HEK293 (cell line): Measurements from ENCODE around the gene OVOL1.

Experiments used
- CTCF ChIA-PET: fragments of 350-600 bp; formaldehyde crosslinking; extraction: SDS; loops from one replicate; lab custom pipeline; 2021; ENCODE audit warnings: antibody characterized with exemption; lab: Yijun Ruan, JAX
- POLR2A ChIA-PET: fragments of 300-600 bp; formaldehyde crosslinking; extraction: SDS; loops from one replicate; lab custom pipeline; 2020; ENCODE audit warnings: antibody characterized with exemption, inconsistent platforms; lab: Yijun Ruan, JAX
- H3K27ac ChIP-seq: fragments of 200-500 bp; sonication (Bioruptor generic); 2 replicates; pipeline ENCODE4 v1.5.1; 2014; ENCODE audit warnings: low read depth, low read length, control low read depth, inconsistent platforms; ENCODE audit errors: extremely low read depth
- H3K36me3 ChIP-seq, 2 experiments: fragments of 200-500 bp in 1 of 2; sonication (Bioruptor generic) in 1 of 2; 1 replicate in 1 of 2; 2 replicates in 1 of 2; pipeline ENCODE4 v1.5.1; 2014 to 2017; ENCODE audit warnings: inconsistent platforms in 2 of 2, low read length in 2 of 2; ENCODE audit not compliant: control insufficient read depth in 2 of 2, insufficient read depth in 1 of 2
- H3K4me1 ChIP-seq: fragments of 200-500 bp; sonication (Bioruptor generic); 2 replicates; pipeline ENCODE4 v1.5.1; 2014; ENCODE audit warnings: mild to moderate bottlenecking, low read length, inconsistent platforms; ENCODE audit not compliant: control insufficient read depth, insufficient read depth
- H3K4me3 ChIP-seq: 2 replicates; pipeline ENCODE4 v1.5.1; 2011; ENCODE audit warnings: low read depth, mild to moderate bottlenecking, control low read depth, low read length, moderate library complexity
- H3K9me3 ChIP-seq: fragments of 200-500 bp; sonication (Bioruptor generic); 2 replicates; pipeline ENCODE4 v1.5.1; 2014; ENCODE audit warnings: low read depth, low read length, inconsistent platforms; ENCODE audit not compliant: control insufficient read depth, insufficient read depth
- BCL6B ChIP-seq: fragments of 450-650 bp; formaldehyde crosslinking; IDR thresholded peaks from 2 replicates; pipeline ENCODE4 v1.5.1; 2017; ENCODE audit warnings: missing biosample characterization, missing genetic modification characterization
- KLF16 ChIP-seq: fragments of 450-650 bp; formaldehyde crosslinking; IDR thresholded peaks from 2 replicates; pipeline ENCODE4 v1.5.1; 2017; ENCODE audit warnings: missing biosample characterization, missing genetic modification characterization
- OSR2 ChIP-seq: fragments of 450-650 bp; formaldehyde crosslinking; IDR thresholded peaks from 2 replicates; pipeline ENCODE4 v1.5.1; 2016; ENCODE audit warnings: missing biosample characterization, missing genetic modification characterization
- PBX3 ChIP-seq: sonication (generic); formaldehyde crosslinking; IDR thresholded peaks from 2 replicates; pipeline ENCODE4 v1.8.1; 2022; ENCODE audit warnings: mild to moderate bottlenecking, moderate library complexity, missing genetic modification reagents
- ZBTB17 ChIP-seq: fragments of 450-650 bp; formaldehyde crosslinking; IDR thresholded peaks from 2 replicates; pipeline ENCODE4 v1.5.1; 2016; ENCODE audit warnings: missing biosample characterization, missing genetic modification characterization
- ZIC2 ChIP-seq: fragments of 450-650 bp; formaldehyde crosslinking; IDR thresholded peaks from 2 replicates; pipeline ENCODE4 v1.5.1; 2016; ENCODE audit warnings: missing biosample characterization, missing genetic modification characterization
- ZNF10 ChIP-seq: fragments of 450-650 bp; formaldehyde crosslinking; IDR thresholded peaks from 2 replicates; pipeline ENCODE4 v1.5.1; 2017; ENCODE audit warnings: missing biosample characterization, missing genetic modification characterization
- ZNF155 ChIP-seq: fragments of 450-650 bp; formaldehyde crosslinking; IDR thresholded peaks from 2 replicates; pipeline ENCODE4 v1.5.1; 2016; ENCODE audit warnings: missing biosample characterization, missing genetic modification characterization
- ZNF16 ChIP-seq: fragments of 450-650 bp; formaldehyde crosslinking; IDR thresholded peaks from 2 replicates; pipeline ENCODE4 v1.5.1; 2016; ENCODE audit warnings: low read depth, missing biosample characterization, missing genetic modification characterization
- ZNF23 ChIP-seq: fragments of 450-650 bp; formaldehyde crosslinking; IDR thresholded peaks from 2 replicates; pipeline ENCODE4 v1.5.1; 2016; ENCODE audit warnings: missing biosample characterization, missing genetic modification characterization, borderline replicate concordance
- ZNF266 ChIP-seq: fragments of 450-650 bp; formaldehyde crosslinking; IDR thresholded peaks from 2 replicates; pipeline ENCODE4 v1.5.1; 2016; ENCODE audit warnings: missing biosample characterization, missing genetic modification characterization, low read depth
- ZNF354C ChIP-seq: fragments of 450-650 bp; formaldehyde crosslinking; IDR thresholded peaks from 2 replicates; pipeline ENCODE4 v1.5.1; 2016; ENCODE audit warnings: missing biosample characterization, missing genetic modification characterization, low read depth, borderline replicate concordance
- ZNF366 ChIP-seq: fragments of 450-650 bp; formaldehyde crosslinking; conservative IDR thresholded peaks from 2 replicates; pipeline ENCODE4 v1.5.1; 2016; ENCODE audit warnings: missing biosample characterization, missing genetic modification characterization
- ZNF37A ChIP-seq: fragments of 450-650 bp; IDR thresholded peaks from 2 replicates; pipeline ENCODE4 v1.5.1; 2018; ENCODE audit warnings: missing biosample characterization, missing genetic modification characterization
- ZNF473 ChIP-seq: fragments of 450-650 bp; formaldehyde crosslinking; IDR thresholded peaks from 2 replicates; pipeline ENCODE4 v1.5.1; 2017; ENCODE audit warnings: missing biosample characterization, missing genetic modification characterization
- ZNF624 ChIP-seq: fragments of 450-650 bp; formaldehyde crosslinking; IDR thresholded peaks from 2 replicates; pipeline ENCODE4 v1.5.1; 2017; ENCODE audit warnings: missing biosample characterization, missing genetic modification characterization
- ZNF670 ChIP-seq: fragments of 450-650 bp; formaldehyde crosslinking; IDR thresholded peaks from 2 replicates; pipeline ENCODE4 v1.5.1; 2016; ENCODE audit warnings: missing biosample characterization, missing genetic modification characterization, low read depth
- ZNF776 ChIP-seq: fragments of 450-650 bp; formaldehyde crosslinking; IDR thresholded peaks from 2 replicates; pipeline ENCODE4 v1.5.0; 2017; ENCODE audit warnings: missing biosample characterization, missing genetic modification characterization, borderline replicate concordance
- ZSCAN23 ChIP-seq: fragments of 450-650 bp; formaldehyde crosslinking; IDR thresholded peaks from 2 replicates; pipeline ENCODE4 v1.5.1; 2016; ENCODE audit warnings: missing biosample characterization, missing genetic modification characterization
- TF ChIP-seq, protein P1 (sequence below): fragments of 450-650 bp; formaldehyde crosslinking; IDR thresholded peaks from 2 replicates; pipeline ENCODE4 v1.5.1; 2017; ENCODE audit warnings: missing biosample characterization, missing genetic modification characterization
- TF ChIP-seq, protein P2 (sequence below): fragments of 450-650 bp; formaldehyde crosslinking; IDR thresholded peaks from 2 replicates; pipeline ENCODE4 v1.5.1; 2016; ENCODE audit warnings: missing biosample characterization, missing genetic modification characterization
- TF ChIP-seq, protein P3 (sequence below): fragments of 450-650 bp; formaldehyde crosslinking; IDR thresholded peaks from 2 replicates; pipeline ENCODE4 v1.5.1; 2016; ENCODE audit warnings: missing biosample characterization, missing genetic modification characterization

OVOL1 gene

DNA sequence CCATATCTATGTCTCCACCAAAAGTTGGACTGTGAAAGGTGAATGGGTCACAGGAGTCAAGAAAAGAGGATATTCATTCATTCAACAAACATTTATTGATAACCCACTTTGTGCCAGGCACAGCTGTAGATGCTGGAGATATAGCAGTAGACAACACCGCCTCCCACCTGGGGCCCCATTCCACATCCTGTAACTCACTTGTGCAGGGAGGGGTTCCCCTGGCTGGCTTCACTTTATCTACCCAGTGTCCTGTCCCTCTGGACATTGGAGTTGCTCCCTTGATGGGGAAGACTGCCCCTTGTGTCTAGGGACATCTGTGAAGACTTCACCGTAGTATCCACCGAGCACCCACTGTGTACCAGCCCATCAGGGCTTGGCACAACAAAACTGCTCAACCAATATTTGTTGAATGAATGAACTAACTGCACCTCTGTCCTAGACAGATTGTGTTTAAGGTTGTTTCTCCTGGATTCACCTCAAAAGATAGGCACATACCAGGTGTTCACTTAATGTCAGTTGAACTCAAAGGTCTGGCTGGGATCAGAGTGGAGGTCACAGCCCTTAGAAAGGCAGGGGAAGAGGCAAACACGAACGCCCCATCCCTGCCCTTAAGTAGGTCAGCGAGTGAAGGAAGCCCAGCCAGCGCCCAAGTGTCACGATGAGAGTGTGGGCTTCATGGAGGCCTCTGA lies 1.4 kb upstream of the OVOL1 start:
- TF ChIP-seq, protein P1, sequence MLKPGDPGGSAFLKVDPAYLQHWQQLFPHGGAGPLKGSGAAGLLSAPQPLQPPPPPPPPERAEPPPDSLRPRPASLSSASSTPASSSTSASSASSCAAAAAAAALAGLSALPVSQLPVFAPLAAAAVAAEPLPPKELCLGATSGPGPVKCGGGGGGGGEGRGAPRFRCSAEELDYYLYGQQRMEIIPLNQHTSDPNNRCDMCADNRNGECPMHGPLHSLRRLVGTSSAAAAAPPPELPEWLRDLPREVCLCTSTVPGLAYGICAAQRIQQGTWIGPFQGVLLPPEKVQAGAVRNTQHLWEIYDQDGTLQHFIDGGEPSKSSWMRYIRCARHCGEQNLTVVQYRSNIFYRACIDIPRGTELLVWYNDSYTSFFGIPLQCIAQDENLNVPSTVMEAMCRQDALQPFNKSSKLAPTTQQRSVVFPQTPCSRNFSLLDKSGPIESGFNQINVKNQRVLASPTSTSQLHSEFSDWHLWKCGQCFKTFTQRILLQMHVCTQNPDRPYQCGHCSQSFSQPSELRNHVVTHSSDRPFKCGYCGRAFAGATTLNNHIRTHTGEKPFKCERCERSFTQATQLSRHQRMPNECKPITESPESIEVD (tag by site-specific recombination), result no peak
- TF ChIP-seq ZNF10 (tag by site-specific recombination) (no peak), ZNF473 (no peak), KLF16 (no peak), BCL6B (no peak)
- no peaks in the 10 kb centered on the region for H3K36me3 ChIP-seq
- H3K9me3 ChIP-seq, result no peaks in the 10 kb centered on the region
- H3K4me3 ChIP-seq, result no peak overlapping the region
- ChIA-PET POLR2A (interaction anchor here (1.6 kb wide), 1 partner anchor 65 kb away, joined by 5 read pairs; the partner anchor contains the start of gene RNASEH2C), CTCF (interaction anchor here (0.6 to 1.0 kb wide), 3 partner anchors 32 to 286 kb away, joined by 3 to 4 read pairs (median 4); no protein-coding TSS in a partner anchor)
- H3K27ac ChIP-seq, result no peak overlapping the region
- H3K4me1 ChIP-seq, result no peaks in the 10 kb centered on the region

DNA sequence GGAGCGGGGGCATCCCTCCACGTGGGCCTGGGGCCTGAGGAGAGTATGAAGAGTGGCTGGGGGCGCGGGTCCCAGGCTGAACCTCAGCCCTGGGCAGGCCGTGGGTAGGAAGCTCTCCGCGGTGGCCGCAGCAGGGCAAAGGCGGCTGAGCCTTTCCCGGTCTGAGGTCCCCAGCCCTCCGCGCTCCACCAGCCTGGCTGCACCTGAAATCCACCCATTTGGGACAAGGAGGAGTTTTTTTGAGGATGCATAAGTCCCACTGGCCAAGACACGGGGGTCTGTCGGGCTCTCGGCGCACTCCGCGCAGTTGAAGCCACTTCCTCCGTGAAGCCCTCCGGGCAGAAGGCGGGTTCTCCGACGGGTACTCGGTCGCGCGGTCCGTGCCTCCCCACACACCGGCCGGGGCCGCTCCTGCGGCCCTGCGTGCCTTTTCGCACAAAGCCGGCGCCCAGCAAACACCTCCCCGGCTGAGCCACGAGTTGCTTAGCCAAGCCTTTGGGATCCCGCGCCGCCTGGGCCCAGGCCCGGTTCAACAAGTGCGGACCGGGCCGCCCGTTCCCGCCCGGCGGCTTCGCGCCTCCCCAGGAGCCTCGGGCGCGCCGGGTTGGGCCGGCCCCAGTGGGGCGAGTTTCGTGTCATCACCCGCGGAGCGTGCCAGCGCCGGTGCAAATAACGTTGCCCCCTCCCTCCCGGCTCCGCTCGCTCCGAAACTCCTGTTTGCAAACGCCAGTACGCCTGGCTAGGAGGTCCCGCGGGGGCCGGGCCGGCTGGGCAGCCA lies 666 bp upstream of the OVOL1 start:
- CTCF ChIA-PET, result no interaction called here
- H3K9me3 ChIP-seq, result no peaks in the 10 kb centered on the region
- POLR2A ChIA-PET, result no interaction called here
- H3K4me3 ChIP-seq, result no peak overlapping the region
- no peak overlapping the region for H3K27ac ChIP-seq
- H3K4me1 ChIP-seq, result no peaks in the 10 kb centered on the region
- H3K36me3 ChIP-seq, result no peaks in the 10 kb centered on the region
- TF ChIP-seq ZNF776 (tag by site-specific recombination) (no peak), ZNF366 (tag by site-specific recombination) (no peak), ZNF354C (tag by site-specific recombination) (no peak), ZNF16 (tag by site-specific recombination) (no peak), ZNF624 (tag by site-specific recombination) (no peak), ZIC2 (tag by site-specific recombination) (no peak), ZNF23 (no peak), ZNF266 (tag by site-specific recombination) (no peak), ZNF37A (tag by site-specific recombination) (no peak), ZSCAN23 (tag by site-specific recombination) (no peak), ZNF670 (tag by site-specific recombination) (no peak), ZBTB17 (tag by site-specific recombination) (no peak), PBX3 (CRISPR knock-in tag) (no peak), OSR2 (no peak), ZNF155 (tag by site-specific recombination) (no peak)
- TF ChIP-seq, protein P2, sequence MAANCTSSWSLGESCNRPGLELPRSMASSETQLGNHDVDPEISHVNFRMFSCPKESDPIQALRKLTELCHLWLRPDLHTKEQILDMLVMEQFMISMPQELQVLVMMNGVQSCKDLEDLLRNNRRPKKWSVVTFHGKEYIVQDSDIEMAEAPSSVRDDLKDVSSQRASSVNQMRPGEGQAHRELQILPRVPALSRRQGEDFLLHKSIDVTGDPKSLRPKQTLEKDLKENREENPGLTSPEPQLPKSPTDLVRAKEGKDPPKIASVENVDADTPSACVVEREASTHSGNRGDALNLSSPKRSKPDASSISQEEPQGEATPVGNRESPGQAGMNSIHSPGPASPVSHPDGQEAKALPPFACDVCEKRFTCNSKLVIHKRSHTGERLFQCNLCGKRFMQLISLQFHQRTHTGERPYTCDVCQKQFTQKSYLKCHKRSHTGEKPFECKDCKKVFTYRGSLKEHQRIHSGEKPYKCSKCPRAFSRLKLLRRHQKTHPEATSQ (tag by site-specific recombination), result no peak
- TF ChIP-seq, protein P3, sequence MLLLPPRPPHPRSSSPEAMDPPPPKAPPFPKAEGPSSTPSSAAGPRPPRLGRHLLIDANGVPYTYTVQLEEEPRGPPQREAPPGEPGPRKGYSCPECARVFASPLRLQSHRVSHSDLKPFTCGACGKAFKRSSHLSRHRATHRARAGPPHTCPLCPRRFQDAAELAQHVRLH (tag by site-specific recombination), result no peak
